Adrenal gland (tissue), 12 donors: ENCODE results near the gene MYH3. TPM values are rescaled to one million over a fixed set of nuclear protein-coding genes. Genes with fewer than 3 reads are reported as not detected.

Experiments
- DNase-seq, 7 donors: peaks; one replicate each; pipeline ENCODE4 v3.0.0-alpha.2; 2019 to 2020
- H3K27ac ChIP-seq, 5 donors: fragments of 200-600 bp; sonication (generic) in 4 of 5; 1 replicate in 3 of 5; 2 replicates in 2 of 5; pipeline versions ENCODE4 v1.5.1 to v1.8.0; 2016 to 2020; ENCODE audit warnings: mild to moderate bottlenecking in 1 of 5
- H3K27me3 ChIP-seq: fragments of 200-600 bp; 2 replicates; pipeline ENCODE4 v1.8.0; 2021
- H3K36me3 ChIP-seq, 2 donors: fragments of 200-600 bp; replicated peaks in 1 of 2; 1 replicate in 1 of 2; 2 replicates in 1 of 2; pipeline versions ENCODE4 v1.5.1 to v1.8.0; 2018 to 2022
- H3K4me1 ChIP-seq, 2 donors: fragments of 200-600 bp; replicated peaks in 1 of 2; 1 replicate in 1 of 2; 2 replicates in 1 of 2; pipeline versions ENCODE4 v1.5.1 to v1.8.0; 2018 to 2021
- H3K4me3 ChIP-seq, 4 donors: fragments of 200-600 bp; sonication (generic) in 3 of 4; one replicate each; pipeline ENCODE4 v1.5.1; 2016 to 2018
- H3K9me3 ChIP-seq, 3 donors: fragments of 200-600 bp; sonication (generic) in 1 of 3; replicated peaks in 1 of 3; 1 replicate in 2 of 3; 2 replicates in 1 of 3; pipeline versions ENCODE4 v1.5.1 to v1.8.0; 2016 to 2021
- POLR2A ChIP-seq, 2 donors: fragments of 450-650 bp; IDR thresholded peaks; one replicate each; pipeline ENCODE4 v1.6.1; 2017; ENCODE audit warnings: antibody characterized with exemption in 2 of 2, mild to moderate bottlenecking in 2 of 2, moderate library complexity in 1 of 2
- WGBS, 4 donors: extraction: QIAGEN DNeasy Blood & Tissue Kit in 2 of 4; methylation state at CpG; one replicate each; pipeline versions ENCODE4 v1.1.5 to v1.1.7; 2013 to 2017; 5-methylcytosine and 5-hydroxymethylcytosine counted together
- intact Hi-C, 2 donors: fragments of 100-400 bp; cut with DNase I; formaldehyde crosslinking; loops; one replicate each; pipeline versions ENCODE4 v1.14.1 to v1.15.0; 2022 to 2023
- polyA plus RNA-seq, 3 donors: library from polyadenylated mRNA; stranded (reverse); fragments of 200-250 nt in 2 of 3; fragments of 350-450 nt in 1 of 3; fragmentation: Illumina TruSeq in 1 of 3; extraction: RNeasy Lipid Tissue Mini Kit (QIAGEN cat#74804) in 1 of 3; gene quantifications; one replicate each; pipeline ENCODE4 v1.2.3, GENCODE V29; 2013 to 2014
- total RNA-seq, 9 donors: library from RNA; depleted of rRNA in 4 of 9; stranded (reverse); fragments of >200 nt in 4 of 9; fragments of 120-200 nt in 1 of 9; fragmentation: NEBNext Ultra II Directional in 1 of 9; extraction: Animal tissue kit (Norgen Biotek cat#: 25700) in 1 of 9; gene quantifications; one replicate each; pipeline versions ENCODE4 v1.1.0 to v1.2.4, GENCODE V29; 2013 to 2023
- TF ChIP-seq, protein P1 (sequence below), 6 experiments: fragments of 450-650 bp in 4 of 6; fragments of 200-600 bp in 2 of 6; sonication (generic) in 1 of 6; IDR thresholded peaks; 1 replicate in 5 of 6; 2 replicates in 1 of 6; pipeline versions ENCODE4 v1.5.1 to v1.8.0; 2016 to 2021; ENCODE audit warnings: antibody characterized with exemption in 6 of 6, mild to moderate bottlenecking in 2 of 6, moderate library complexity in 1 of 6
- donor health status: healthy with polysubstance abuse.
- donor health status: Bipolar disorder and iron deficiency.
- donor health status: DM: yes; HTN: yes; CAD: no.
- donor health status: DM: no; HTN: no; CAD: no.
- donor health status: DM: no; HTN: no; CAD: no.
- donor health status: DM: yes; HTN: yes; CAD: no.

MYH3 gene
- total and polyA plus RNA-seq, 12 donors = 0.43 to 9.3 (median 0.95) TPM; not detected in 1

DNA sequence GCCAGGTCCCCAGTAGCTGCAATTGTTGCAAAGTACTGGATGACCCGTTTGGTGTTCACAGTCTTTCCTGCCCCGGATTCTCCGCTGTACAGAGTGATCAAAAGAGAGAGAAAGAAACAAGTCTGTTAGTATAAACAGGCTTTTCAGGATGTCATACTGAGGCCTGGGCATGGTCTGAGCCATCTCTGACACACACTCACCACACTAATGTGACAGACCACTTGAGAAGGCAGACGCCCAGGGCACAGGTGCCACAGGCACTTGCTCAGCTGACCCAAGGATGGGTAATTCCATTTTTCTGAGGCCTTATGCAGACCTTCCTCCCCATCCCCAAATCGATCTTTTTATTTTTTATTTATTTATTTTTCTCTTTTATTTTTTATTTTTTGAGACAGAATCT lies 7.5 kb downstream of the MYH3 start:
- H3K4me3 ChIP-seq = no peak overlapping the region
- intact Hi-C loops = loop anchor here in 1 of 2 donors (10.0 kb wide), 1 partner anchor 195 kb away; no protein-coding TSS in a partner anchor
- DNase-seq = no peak
- no peaks in the 10 kb centered on the region for H3K9me3 ChIP-seq
- H3K27me3 ChIP-seq = no peaks in the 10 kb centered on the region
- no peaks in the 10 kb centered on the region for H3K36me3 ChIP-seq
- TF ChIP-seq, protein P1, sequence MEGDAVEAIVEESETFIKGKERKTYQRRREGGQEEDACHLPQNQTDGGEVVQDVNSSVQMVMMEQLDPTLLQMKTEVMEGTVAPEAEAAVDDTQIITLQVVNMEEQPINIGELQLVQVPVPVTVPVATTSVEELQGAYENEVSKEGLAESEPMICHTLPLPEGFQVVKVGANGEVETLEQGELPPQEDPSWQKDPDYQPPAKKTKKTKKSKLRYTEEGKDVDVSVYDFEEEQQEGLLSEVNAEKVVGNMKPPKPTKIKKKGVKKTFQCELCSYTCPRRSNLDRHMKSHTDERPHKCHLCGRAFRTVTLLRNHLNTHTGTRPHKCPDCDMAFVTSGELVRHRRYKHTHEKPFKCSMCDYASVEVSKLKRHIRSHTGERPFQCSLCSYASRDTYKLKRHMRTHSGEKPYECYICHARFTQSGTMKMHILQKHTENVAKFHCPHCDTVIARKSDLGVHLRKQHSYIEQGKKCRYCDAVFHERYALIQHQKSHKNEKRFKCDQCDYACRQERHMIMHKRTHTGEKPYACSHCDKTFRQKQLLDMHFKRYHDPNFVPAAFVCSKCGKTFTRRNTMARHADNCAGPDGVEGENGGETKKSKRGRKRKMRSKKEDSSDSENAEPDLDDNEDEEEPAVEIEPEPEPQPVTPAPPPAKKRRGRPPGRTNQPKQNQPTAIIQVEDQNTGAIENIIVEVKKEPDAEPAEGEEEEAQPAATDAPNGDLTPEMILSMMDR (IDR thresholded peaks at IDR 0.05) = no peak
- no peak for TF ChIP-seq POLR2A (IDR thresholded peaks at IDR 0.05)
- no peaks in the 10 kb centered on the region for H3K4me1 ChIP-seq
- WGBS, 4 donors = 85 to 90% (median 90%) methylated on average over 5 of the region's 5 CpGs
- H3K27ac ChIP-seq = no peak overlapping the region

DNA sequence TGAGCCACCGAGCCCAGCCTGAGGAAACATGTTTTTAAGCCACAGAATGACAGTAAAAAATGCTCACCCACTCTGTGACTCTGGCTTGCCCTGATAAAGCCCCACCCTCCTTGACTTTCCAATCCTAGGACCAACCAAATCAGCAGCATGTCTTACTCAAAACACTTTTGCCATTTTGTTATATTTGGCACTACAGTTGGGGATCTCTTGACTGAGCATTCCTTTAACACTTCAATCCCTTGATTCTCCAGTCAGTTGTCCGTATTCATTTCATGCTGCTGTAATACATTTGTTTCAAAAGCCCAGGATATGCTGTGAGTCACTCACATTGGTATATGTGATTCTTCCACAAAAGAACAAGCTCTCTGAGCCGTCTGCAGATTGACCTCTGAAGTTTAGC lies 8.2 kb downstream of the MYH3 start:
- intact Hi-C loops = loop anchor here in 1 of 2 donors (10.0 kb wide), 1 partner anchor 196 kb away; no protein-coding TSS in a partner anchor
- WGBS, 4 donors = 71 to 86% (median 81%) methylated on average over 3 of the region's 3 CpGs
- H3K4me1 ChIP-seq = no peaks in the 10 kb centered on the region
- no peak for TF ChIP-seq POLR2A (IDR thresholded peaks at IDR 0.05)
- TF ChIP-seq, protein P1 (IDR thresholded peaks at IDR 0.05) = no peak
- H3K4me3 ChIP-seq = no peak overlapping the region
- H3K36me3 ChIP-seq = no peaks in the 10 kb centered on the region
- H3K27ac ChIP-seq = no peak overlapping the region
- DNase-seq = no peak
- no peaks in the 10 kb centered on the region for H3K9me3 ChIP-seq
- no peaks in the 10 kb centered on the region for H3K27me3 ChIP-seq

DNA sequence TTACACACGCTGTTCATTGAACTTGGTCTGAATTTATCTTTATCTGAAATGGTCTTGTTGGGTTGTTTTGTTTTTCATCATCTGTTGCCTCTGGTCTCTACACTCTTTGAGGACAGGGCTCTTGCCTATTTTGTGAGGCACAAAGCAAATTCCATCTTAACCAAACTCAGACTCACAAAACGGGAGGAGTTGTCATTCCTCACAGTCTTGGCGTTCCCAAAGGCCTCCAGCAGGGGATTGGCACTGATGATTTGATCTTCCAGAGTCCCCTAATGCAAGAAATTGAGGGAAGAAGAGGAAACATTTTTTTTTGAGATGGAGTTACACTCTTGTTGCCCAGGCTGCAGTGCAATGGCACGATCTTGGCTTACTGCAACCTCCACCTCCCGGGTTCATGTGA lies 8.7 kb downstream of the MYH3 start:
- H3K4me3 ChIP-seq = no peak overlapping the region
- no peak for TF ChIP-seq POLR2A (IDR thresholded peaks at IDR 0.05)
- TF ChIP-seq, protein P1 (IDR thresholded peaks at IDR 0.05) = no peak
- intact Hi-C loops = loop anchor here in 1 of 2 donors (10.0 kb wide), 1 partner anchor 196 kb away; no protein-coding TSS in a partner anchor
- H3K27ac ChIP-seq = no peak overlapping the region
- H3K27me3 ChIP-seq = no peaks in the 10 kb centered on the region
- no peaks in the 10 kb centered on the region for H3K4me1 ChIP-seq
- 88 to 95% (median 89%) methylated on average over 5 of the region's 5 CpGs for WGBS, 4 donors
- DNase-seq = no peak
- no peaks in the 10 kb centered on the region for H3K36me3 ChIP-seq
- no peaks in the 10 kb centered on the region for H3K9me3 ChIP-seq

DNA sequence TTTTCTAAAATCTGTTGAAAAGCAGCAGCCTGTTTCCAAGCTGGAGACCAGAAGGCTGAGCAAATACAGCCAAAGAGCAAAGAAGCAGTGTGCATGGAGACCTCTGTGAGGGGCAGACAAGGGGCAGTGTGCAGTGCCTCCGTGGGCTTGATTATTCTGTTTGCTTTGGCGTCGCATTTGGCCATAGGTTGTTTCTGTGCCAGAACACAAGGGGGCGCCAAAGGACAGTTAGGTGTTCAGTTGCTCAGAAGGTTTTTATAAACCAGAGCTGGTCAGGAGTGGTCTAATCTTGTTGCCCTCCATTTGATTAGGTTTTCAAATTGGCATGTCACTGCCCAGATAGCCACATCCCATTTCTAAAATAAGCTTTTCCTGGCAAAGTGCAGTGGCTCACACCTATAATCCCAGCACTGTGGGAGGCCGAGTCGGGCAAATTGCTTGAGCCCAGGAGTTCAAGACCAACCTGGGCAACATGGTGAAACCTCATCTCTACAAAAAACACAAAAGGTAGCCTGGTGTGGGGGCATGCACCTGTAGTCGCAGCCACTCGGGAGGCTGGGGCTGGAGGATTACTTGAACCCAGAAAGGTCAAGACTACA lies 10.6 kb downstream of the MYH3 start:
- intact Hi-C loops = loop anchor here in 1 of 2 donors (10.0 kb wide), 1 partner anchor 198 kb away; no protein-coding TSS in a partner anchor
- H3K27ac ChIP-seq = no peak overlapping the region

More for the DNA sequence above, 10.6 kb downstream of the MYH3 start:
- Histone ChIP-seq H3K9me3 (no peaks in the 10 kb centered on the region), H3K27me3 (no peaks in the 10 kb centered on the region), H3K36me3 (peaks cover 0 to 8% of the 10 kb centered on the region in 2 donors), H3K4me3 (no peak overlapping the region), H3K4me1 (no peaks in the 10 kb centered on the region)
- DNase-seq = peak; percentile 62 to 85 (median 71)
- TF ChIP-seq, protein P1 (IDR thresholded peaks at IDR 0.05) = peak; percentile 64 to 79 (median 69)
- no peak for TF ChIP-seq POLR2A (IDR thresholded peaks at IDR 0.05)
- WGBS, 4 donors = 36 to 43% (median 40%) methylated on average over 8 of the region's 8 CpGs
